Osteoblast (primary cell): ENCODE data around the gene FAM78B. TPM values are rescaled to one million over a fixed set of nuclear protein-coding genes. Genes with fewer than 3 reads are reported as not detected.

ENCODE experiments used
- DNase-seq: peaks from one replicate; pipeline ENCODE4 v3.0.0; 2011; ENCODE audit warnings: low spot score, mixed read lengths; ENCODE audit not compliant: insufficient read length; ENCODE audit errors: missing footprints
- H2AFZ ChIP-seq: 2 replicates; pipeline ENCODE4 v1.6.0; 2011; ENCODE audit warnings: mild to moderate bottlenecking, low read length
- H3K27ac ChIP-seq: 2 replicates; pipeline ENCODE4 v1.5.1; 2011; ENCODE audit warnings: mild to moderate bottlenecking, low read depth, low read length, moderate library complexity
- H3K27me3 ChIP-seq: 2 replicates; pipeline ENCODE4 v1.6.0; 2012; ENCODE audit warnings: mild to moderate bottlenecking, control low read depth, inconsistent platforms, low read length, moderate library complexity; ENCODE audit not compliant: insufficient read depth
- H3K36me3 ChIP-seq: 2 replicates; pipeline ENCODE4 v1.5.1; 2011; ENCODE audit warnings: mild to moderate bottlenecking, low read length, control low read depth, moderate library complexity; ENCODE audit not compliant: insufficient read depth
- H3K4me1 ChIP-seq: 2 replicates; pipeline ENCODE4 v1.5.1; 2011; ENCODE audit warnings: mild to moderate bottlenecking, low read length, control low read depth, moderate library complexity; ENCODE audit not compliant: insufficient read depth
- H3K4me2 ChIP-seq: 2 replicates; pipeline ENCODE4 v1.6.0; 2011; ENCODE audit warnings: mild to moderate bottlenecking, low read length; ENCODE audit not compliant: insufficient read depth
- H3K4me3 ChIP-seq: fragments of 200-600 bp; sonication (generic); 3 replicates; pipeline ENCODE4 v1.5.1; 2012; ENCODE audit warnings: mild to moderate bottlenecking, low read length, inconsistent platforms; ENCODE audit not compliant: insufficient read depth
- H3K79me2 ChIP-seq: 2 replicates; pipeline ENCODE4 v1.6.0; 2012; ENCODE audit warnings: mild to moderate bottlenecking, low read length, control low read depth, inconsistent platforms; ENCODE audit not compliant: insufficient read depth
- H3K9me3 ChIP-seq: 2 replicates; pipeline ENCODE4 v1.5.1; 2011; ENCODE audit warnings: low read depth, low read length, control low read depth
- H4K20me1 ChIP-seq: 2 replicates; pipeline ENCODE4 v1.6.0; 2012; ENCODE audit warnings: mild to moderate bottlenecking, low read length, control low read depth; ENCODE audit not compliant: insufficient read depth
- total RNA-seq: library from RNA; depleted of rRNA; stranded (reverse); fragments of >200 nt; gene quantifications from 2 replicates; pipeline ENCODE4 v1.2.3, GENCODE V29; 2012
- TF ChIP-seq, protein P1 (sequence below): IDR thresholded peaks from 2 replicates; pipeline ENCODE4 v1.5.1; 2011; ENCODE audit warnings: mild to moderate bottlenecking, low read depth, low read length, moderate library complexity; ENCODE audit errors: extremely low read depth

The FAM78B gene
- total RNA-seq, 1 donor, result 0.36 TPM

DNA sequence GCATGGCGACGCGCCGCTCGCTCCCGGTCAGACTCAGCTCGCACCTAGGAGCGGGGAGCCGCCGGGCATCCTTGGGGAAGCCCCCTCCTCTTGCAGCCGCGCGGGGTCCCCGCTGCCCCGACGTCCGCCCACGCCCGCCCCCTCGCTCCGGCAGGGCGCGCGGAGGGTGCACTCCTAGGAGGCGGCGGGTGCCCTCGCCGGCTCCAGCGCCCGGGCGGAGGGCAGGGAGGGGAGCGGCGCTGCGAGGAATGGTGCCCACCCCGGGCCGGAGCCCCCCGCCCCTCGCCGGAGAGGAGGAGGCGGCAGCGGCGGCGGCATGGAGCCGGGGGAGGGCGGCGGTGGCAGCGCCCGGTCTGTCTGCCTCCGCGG is 488 bp downstream of the FAM78B start:
- no peaks in the 10 kb centered on the region for H3K36me3 ChIP-seq
- H3K27me3 ChIP-seq, result peaks cover 26% of the 10 kb centered on the region
- no peak overlapping the region for H3K27ac ChIP-seq
- no peak overlapping the region for H3K4me3 ChIP-seq
- no peaks in the 10 kb centered on the region for H3K4me1 ChIP-seq
- H3K79me2 ChIP-seq, result no peaks in the 10 kb centered on the region
- H2AFZ ChIP-seq, result no peak overlapping the region
- no peaks in the 10 kb centered on the region for H3K9me3 ChIP-seq
- peak overlapping the region; percentile 39 for H3K4me2 ChIP-seq
- H4K20me1 ChIP-seq, result no peaks in the 10 kb centered on the region
- DNase-seq, result peak; percentile 30
- TF ChIP-seq, protein P1, sequence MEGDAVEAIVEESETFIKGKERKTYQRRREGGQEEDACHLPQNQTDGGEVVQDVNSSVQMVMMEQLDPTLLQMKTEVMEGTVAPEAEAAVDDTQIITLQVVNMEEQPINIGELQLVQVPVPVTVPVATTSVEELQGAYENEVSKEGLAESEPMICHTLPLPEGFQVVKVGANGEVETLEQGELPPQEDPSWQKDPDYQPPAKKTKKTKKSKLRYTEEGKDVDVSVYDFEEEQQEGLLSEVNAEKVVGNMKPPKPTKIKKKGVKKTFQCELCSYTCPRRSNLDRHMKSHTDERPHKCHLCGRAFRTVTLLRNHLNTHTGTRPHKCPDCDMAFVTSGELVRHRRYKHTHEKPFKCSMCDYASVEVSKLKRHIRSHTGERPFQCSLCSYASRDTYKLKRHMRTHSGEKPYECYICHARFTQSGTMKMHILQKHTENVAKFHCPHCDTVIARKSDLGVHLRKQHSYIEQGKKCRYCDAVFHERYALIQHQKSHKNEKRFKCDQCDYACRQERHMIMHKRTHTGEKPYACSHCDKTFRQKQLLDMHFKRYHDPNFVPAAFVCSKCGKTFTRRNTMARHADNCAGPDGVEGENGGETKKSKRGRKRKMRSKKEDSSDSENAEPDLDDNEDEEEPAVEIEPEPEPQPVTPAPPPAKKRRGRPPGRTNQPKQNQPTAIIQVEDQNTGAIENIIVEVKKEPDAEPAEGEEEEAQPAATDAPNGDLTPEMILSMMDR, result no peak

DNA sequence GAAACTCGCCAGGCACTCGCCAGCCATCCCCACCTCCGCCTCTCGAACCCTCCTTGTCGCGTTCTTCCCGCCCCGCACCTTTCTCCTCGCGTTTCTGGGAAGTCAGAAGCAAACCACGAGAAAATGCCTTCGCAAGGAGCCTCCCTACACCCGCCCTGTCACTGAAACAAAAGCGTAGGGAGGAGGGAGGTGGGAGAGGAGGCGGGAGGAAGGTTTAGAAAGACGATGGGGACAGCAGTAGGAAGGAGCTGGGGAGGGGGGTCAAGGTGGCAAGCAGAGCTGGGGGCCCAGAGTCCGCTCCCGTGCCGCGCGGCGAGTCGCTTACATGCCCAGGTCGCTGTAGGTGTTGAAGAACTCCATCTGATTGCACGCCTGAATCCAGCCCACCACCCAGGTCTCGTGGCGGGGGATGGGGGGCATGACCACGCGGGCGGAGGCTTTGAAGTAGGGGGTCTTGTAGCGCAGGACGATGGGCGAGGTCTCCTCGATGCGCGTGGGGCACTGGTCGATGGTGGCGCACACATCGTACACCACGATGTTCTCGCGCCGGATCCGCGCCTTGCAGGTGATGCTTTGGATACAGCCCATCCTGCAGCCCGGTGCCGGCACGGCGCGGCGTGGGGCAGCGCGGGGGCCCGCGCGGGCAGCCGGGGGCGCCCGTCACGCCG is 1.0 kb downstream of the FAM78B start:
- Histone ChIP-seq H3K4me3 (no peak overlapping the region), H3K4me2 (no peak overlapping the region)
- peak; percentile 66 for DNase-seq

DNA sequence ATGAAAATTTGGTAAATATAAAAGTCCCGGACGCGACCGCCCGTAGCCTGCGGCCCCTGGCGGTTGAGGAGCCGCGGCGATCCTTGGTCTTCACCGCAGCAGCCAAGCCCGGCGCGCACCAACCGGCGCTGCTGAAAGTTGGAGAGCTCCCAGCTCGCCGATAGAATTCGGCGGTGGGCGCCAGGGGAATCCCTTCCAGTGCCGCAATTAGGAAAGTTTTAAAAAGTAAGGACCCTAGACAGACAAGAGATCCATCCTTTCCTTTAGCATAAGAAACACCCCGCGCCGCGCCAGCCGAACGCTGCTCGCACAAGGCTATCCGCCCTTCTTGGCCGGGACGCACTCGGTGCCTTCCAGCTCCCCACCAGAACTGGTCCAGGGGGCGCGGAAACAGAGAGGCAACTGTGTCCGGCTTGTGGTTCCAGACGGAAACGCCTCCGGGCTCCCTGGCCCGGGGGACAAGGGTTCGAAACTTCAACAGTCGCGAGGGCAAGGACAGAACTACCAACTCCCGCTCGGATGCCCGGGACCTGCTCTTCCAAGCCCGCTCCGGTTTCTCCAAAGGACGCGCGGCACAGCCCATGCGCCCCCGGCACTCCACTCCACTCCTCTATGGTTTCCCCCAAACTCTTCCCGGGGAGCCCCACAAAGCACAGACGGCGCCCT is 1.7 kb downstream of the FAM78B start:
- no peak overlapping the region for H3K4me3 ChIP-seq
- TF ChIP-seq, protein P1, result peak; percentile 29
- H4K20me1 ChIP-seq, result no peaks in the 10 kb centered on the region
- H2AFZ ChIP-seq, result no peak overlapping the region
- H3K27ac ChIP-seq, result no peak overlapping the region
- H3K27me3 ChIP-seq, result peaks cover 26% of the 10 kb centered on the region
- H3K4me2 ChIP-seq, result no peak overlapping the region
- no peaks in the 10 kb centered on the region for H3K79me2 ChIP-seq
- peak; percentile 87 for DNase-seq
- no peaks in the 10 kb centered on the region for H3K9me3 ChIP-seq
- H3K36me3 ChIP-seq, result no peaks in the 10 kb centered on the region
- H3K4me1 ChIP-seq, result no peaks in the 10 kb centered on the region

More for the DNA sequence above, 1.0 kb downstream of the FAM78B start:
- Histone ChIP-seq H4K20me1 (no peaks in the 10 kb centered on the region), H3K36me3 (no peaks in the 10 kb centered on the region), H3K27me3 (peaks cover 26% of the 10 kb centered on the region), H3K4me1 (no peaks in the 10 kb centered on the region), H2AFZ (no peak overlapping the region), H3K27ac (no peak overlapping the region), H3K79me2 (no peaks in the 10 kb centered on the region), H3K9me3 (no peaks in the 10 kb centered on the region)
- TF ChIP-seq, protein P1, result no peak

DNA sequence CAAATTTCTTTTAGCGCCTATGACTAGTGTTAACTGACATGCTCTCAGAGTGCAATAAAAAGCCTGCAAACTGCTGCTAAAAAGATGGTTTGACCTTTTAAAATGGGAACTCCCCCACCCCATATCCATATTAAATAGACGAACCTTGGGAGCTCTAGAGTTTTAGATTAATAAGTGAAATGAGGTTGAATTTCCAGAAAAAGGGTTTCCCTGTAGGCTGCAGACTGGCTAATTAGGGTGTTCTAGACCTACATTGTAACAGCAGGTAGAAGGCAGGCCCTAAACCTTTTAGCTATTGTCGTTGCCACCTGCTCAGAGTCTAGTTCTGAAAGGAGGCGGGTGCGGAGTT is 2.2 kb downstream of the FAM78B start:
- Histone ChIP-seq H2AFZ (no peak overlapping the region), H3K27me3 (peaks cover 26% of the 10 kb centered on the region), H3K4me2 (no peak overlapping the region), H3K9me3 (no peaks in the 10 kb centered on the region), H3K79me2 (no peaks in the 10 kb centered on the region), H3K27ac (no peak overlapping the region), H3K4me1 (no peaks in the 10 kb centered on the region), H4K20me1 (no peaks in the 10 kb centered on the region), H3K4me3 (no peak overlapping the region), H3K36me3 (no peaks in the 10 kb centered on the region)
- peak; percentile 56 for DNase-seq
- TF ChIP-seq, protein P1, result no peak
